Retinal pigment epithelial cell (primary cell): ENCODE measurements around the gene CCDC80.
A peak's percentile ranks its signal among the peaks of the same experiment; 100 is the strongest.

Source experiments
- DNase-seq: peaks from one replicate; pipeline ENCODE4 v3.0.0-alpha.2; 2010; ENCODE audit warnings: low read depth
- H3K4me3 ChIP-seq: 2 replicates; pipeline ENCODE4 v1.5.1; 2011; ENCODE audit warnings: mild to moderate bottlenecking, low read length, control low read depth, moderate library complexity
- CTCF ChIP-seq: conservative IDR thresholded peaks from 2 replicates; pipeline ENCODE4 v1.5.1; 2011; ENCODE audit warnings: low read depth, low read length, control low read depth, inconsistent platforms

Gene CCDC80

GRCh38 chr3:112561734-112562529 lies 79.0 kb downstream of the CCDC80 start, which contains the start of the genes ATG3 and SLC35A5:
TSS of gene ATG3 (minus strand) at chr3:112561962. CDS start at chr3:112561528, 434 bp downstream.
TSS of gene SLC35A5 (plus strand) at chr3:112562045. CDS start at chr3:112563404, 1,359 bp downstream.
- no peak for TF ChIP-seq CTCF
- peak; percentile 93 for DNase-seq

GRCh38 chr3:112561484-112561733 lies 79.5 kb downstream of the CCDC80 start:
- no peak for TF ChIP-seq CTCF
- DNase-seq, result no peak
- H3K4me3 ChIP-seq, result peak overlapping the region; percentile 70

More at GRCh38 chr3:112561734-112562529, 79.0 kb downstream of the CCDC80 start, which contains the start of the genes ATG3 and SLC35A5:
- peak within 1 kb of the TSS; percentile 70 for H3K4me3 ChIP-seq

- H3K4me3 ChIP-seq, result peak overlapping the region; percentile 70
- DNase-seq, result peak; percentile 72
- no peak for TF ChIP-seq CTCF
Observed at GRCh38 chr3:112560721-112561483, 80.0 kb downstream of the CCDC80 start.

DNA sequence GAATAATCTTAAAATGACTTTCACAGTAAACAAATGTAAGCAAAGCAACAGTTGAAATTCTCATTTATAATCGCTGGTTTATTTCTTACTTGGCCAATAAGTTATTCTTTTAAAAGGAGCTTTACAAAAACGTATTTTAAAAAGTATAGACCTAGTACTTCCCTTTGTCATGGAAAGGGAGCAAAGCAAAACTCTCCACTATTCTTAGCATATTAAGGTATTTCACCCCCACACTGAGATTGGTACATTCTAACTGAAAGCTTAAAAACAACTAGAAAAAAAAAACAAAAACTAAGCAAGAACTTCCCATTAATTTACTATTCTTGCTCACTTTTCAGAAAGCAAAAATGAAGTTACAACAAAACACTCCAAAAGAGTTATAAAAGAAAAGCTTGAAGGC lies 80.6 kb downstream of the CCDC80 start:
- no peak for DNase-seq
- no peak for TF ChIP-seq CTCF

DNA sequence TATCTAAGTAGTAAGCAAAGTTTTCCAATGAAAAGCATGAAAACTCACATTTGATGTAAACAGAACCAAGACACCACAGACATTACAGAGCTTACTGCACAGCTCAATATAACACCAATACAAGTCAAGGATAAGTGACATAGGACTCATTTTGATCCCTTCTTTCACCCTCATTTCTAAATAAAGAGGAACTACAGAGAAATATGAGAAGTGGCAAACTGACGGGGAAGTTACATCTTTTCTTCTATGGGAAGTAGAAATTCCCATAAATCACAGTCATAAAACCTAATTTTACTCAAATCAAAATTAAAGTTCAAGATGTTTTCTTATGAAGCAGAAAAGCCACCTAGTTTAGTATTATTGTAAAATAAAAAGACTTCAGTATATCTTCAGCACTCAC lies 83.0 kb downstream of the CCDC80 start:
- TF ChIP-seq CTCF, result no peak
- DNase-seq, result no peak
- no peak overlapping the region for H3K4me3 ChIP-seq

More for the DNA sequence above, 80.6 kb downstream of the CCDC80 start:
- peak overlapping the region; percentile 70 for H3K4me3 ChIP-seq

DNA sequence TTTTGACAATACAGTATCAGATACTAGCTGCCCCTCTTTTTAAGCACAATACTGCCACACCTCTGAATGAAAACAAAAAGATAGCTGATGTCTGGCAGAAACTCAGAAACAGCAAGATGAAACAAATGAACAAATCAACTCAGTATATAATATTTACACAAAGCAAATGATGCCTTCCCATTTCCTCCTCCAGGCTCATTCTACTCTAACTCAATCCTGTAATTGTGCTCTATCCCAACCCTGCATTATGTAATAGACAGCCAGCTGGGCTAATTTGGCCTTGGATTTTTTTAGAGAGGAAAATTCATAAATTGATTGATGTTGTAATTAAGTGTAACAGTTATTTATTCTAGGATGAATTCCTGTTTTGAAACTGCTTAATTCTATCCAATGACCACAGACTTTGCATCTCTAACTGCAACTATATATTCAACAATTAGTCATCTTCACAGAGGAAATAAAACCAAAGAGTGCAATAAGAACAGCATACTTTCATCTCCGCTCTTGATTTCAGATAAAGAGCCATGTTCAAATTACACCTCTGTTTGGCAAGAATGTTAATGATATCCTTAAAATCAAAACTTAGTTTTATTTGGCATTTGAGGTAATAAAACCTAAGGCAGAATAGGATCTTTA lies 85.3 kb downstream of the CCDC80 start:
- H3K4me3 ChIP-seq, result no peak overlapping the region
- no peak for TF ChIP-seq CTCF
- DNase-seq, result no peak
